Thyroid gland (tissue), 4 donors: Measurements from ENCODE around the gene RIOK3. TPM values are rescaled to one million over a fixed set of nuclear protein-coding genes. Genes with fewer than 3 reads are reported as not detected.
A peak's percentile ranks its signal among the peaks of the same experiment; 100 is the strongest.

Experiments
- DNase-seq, 2 donors: peaks; one replicate each; pipeline ENCODE4 v3.0.0-alpha.2; 2019
- H3K27ac ChIP-seq, 3 donors: fragments of 200-600 bp; sonication (generic); 1 replicate in 2 of 3; 2 replicates in 1 of 3; pipeline ENCODE4 v1.5.1; 2016 to 2019; ENCODE audit warnings: mild to moderate bottlenecking in 1 of 3, moderate library complexity in 1 of 3
- H3K27me3 ChIP-seq: fragments of 200-600 bp; sonication (generic); one replicate; pipeline ENCODE4 v1.5.1; 2019
- H3K36me3 ChIP-seq, 2 donors: fragments of 200-600 bp; sonication (generic); one replicate each; pipeline ENCODE4 v1.5.1; 2016 to 2019
- H3K4me1 ChIP-seq, 2 donors: fragments of 200-600 bp; sonication (generic); one replicate each; pipeline ENCODE4 v1.5.1; 2017 to 2019
- H3K4me3 ChIP-seq, 3 donors: fragments of 200-600 bp; sonication (generic); replicated peaks in 1 of 3; 1 replicate in 2 of 3; 2 replicates in 1 of 3; pipeline ENCODE4 v1.5.1; 2016; ENCODE audit warnings: mild to moderate bottlenecking in 1 of 3
- H3K9me3 ChIP-seq: fragments of 200-600 bp; sonication (generic); one replicate; pipeline ENCODE4 v1.5.1; 2017
- POLR2A ChIP-seq, 2 donors: fragments of 450-650 bp; IDR thresholded peaks; one replicate each; pipeline ENCODE4 v1.6.1; 2017; ENCODE audit warnings: antibody characterized with exemption in 2 of 2, mild to moderate bottlenecking in 2 of 2, moderate library complexity in 1 of 2
- WGBS, 2 donors: methylation state at CpG; one replicate each; pipeline ENCODE4 v1.1.5; 2017; 5-methylcytosine and 5-hydroxymethylcytosine counted together
- intact Hi-C: fragments of 100-400 bp; cut with DNase I; formaldehyde crosslinking; loops from one replicate; pipeline ENCODE4 v1.15.1; 2023
- total RNA-seq, 4 donors: library from RNA; depleted of rRNA; stranded (reverse); fragments of >200 nt; gene quantifications; one replicate each; pipeline ENCODE4 v1.2.3, GENCODE V29; 2016
- TF ChIP-seq, protein P1 (sequence below), 6 experiments: fragments of 200-600 bp in 3 of 6; fragments of 450-650 bp in 3 of 6; sonication (generic) in 3 of 6; IDR thresholded peaks; one replicate each; pipeline ENCODE4 v1.5.1; 2016 to 2019; ENCODE audit warnings: antibody characterized with exemption in 6 of 6, mild to moderate bottlenecking in 2 of 6, inconsistent platforms in 1 of 6, moderate library complexity in 1 of 6

The RIOK3 gene
- total RNA-seq, 4 donors from 2014 or later, result 51.2 to 85.7 (median 63.6) TPM

DNA sequence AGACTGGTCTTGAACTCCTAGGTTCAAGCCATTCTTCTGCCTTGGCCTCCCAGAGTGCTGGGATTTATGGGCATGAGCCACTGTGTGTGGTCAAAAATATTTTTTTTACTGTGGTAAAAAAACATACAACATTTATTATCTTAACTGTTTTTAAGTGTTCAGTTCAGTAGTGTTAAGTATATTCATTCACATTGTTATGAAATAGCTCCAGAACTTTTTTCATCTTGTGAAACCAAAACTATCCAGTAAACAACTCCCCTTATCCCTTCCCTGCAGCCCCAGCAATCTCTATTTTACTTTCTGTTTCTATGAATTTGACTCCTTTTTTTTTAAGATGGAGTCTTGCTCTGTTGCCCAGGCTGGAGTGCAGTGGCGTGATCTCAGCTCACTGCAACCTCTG, 59.6 kb downstream of the RIOK3 start:
- DNase-seq, result no peak
- intact Hi-C loops, result no loop called here
- peaks cover 17 to 22% of the 10 kb centered on the region in 2 donors for H3K36me3 ChIP-seq
- H3K27me3 ChIP-seq, result no peaks in the 10 kb centered on the region
- H3K4me1 ChIP-seq, result peaks cover 0 to 11% of the 10 kb centered on the region in 2 donors
- H3K27ac ChIP-seq, result no peak overlapping the region
- H3K9me3 ChIP-seq, result no peaks in the 10 kb centered on the region
- no peak for TF ChIP-seq POLR2A (IDR thresholded peaks at IDR 0.05)
- TF ChIP-seq, protein P1, sequence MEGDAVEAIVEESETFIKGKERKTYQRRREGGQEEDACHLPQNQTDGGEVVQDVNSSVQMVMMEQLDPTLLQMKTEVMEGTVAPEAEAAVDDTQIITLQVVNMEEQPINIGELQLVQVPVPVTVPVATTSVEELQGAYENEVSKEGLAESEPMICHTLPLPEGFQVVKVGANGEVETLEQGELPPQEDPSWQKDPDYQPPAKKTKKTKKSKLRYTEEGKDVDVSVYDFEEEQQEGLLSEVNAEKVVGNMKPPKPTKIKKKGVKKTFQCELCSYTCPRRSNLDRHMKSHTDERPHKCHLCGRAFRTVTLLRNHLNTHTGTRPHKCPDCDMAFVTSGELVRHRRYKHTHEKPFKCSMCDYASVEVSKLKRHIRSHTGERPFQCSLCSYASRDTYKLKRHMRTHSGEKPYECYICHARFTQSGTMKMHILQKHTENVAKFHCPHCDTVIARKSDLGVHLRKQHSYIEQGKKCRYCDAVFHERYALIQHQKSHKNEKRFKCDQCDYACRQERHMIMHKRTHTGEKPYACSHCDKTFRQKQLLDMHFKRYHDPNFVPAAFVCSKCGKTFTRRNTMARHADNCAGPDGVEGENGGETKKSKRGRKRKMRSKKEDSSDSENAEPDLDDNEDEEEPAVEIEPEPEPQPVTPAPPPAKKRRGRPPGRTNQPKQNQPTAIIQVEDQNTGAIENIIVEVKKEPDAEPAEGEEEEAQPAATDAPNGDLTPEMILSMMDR (IDR thresholded peaks at IDR 0.05), result no peak
- WGBS, 2 donors, result 96 to 97% methylated on average over 1 of the region's 1 CpG
- H3K4me3 ChIP-seq, result no peak overlapping the region

DNA sequence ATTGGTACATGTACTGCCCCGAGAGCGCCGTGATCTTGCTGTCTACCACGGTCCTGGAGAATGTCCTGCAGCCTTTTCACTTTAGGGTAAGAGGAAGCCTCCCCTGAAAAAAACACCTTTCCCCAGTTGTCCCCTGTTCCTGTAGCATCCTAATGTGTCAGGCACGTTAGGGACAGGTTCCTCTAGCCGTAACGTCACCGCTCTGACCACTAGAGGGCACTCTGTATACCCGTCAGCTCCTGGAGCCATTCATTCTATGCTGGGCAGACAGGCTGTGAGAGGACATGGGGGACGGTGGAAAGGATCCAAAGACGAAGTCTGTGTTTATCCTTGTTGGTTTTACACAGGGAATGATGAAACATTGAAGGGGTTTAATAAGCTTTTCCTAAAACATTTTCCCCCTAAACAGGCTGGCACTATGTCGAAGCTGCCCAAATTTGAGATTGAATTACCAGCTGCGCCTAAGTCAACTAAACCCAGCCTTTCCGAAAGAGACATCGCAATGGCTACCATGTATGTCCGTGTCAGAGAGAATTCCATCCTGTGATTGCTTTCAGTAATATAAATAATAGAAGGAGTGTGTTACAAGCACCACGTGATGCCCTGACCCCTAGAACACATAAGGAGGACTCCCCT, 62.9 kb downstream of the RIOK3 start:
- H3K27ac ChIP-seq, result no peak overlapping the region
- H3K4me1 ChIP-seq, result peaks cover 0 to 11% of the 10 kb centered on the region in 2 donors
- TF ChIP-seq, protein P1 (IDR thresholded peaks at IDR 0.05), result peak; percentile 62 to 84 (median 68)
- TF ChIP-seq POLR2A (IDR thresholded peaks at IDR 0.05), result no peak
- H3K27me3 ChIP-seq, result no peaks in the 10 kb centered on the region
- no peak overlapping the region for H3K4me3 ChIP-seq
- H3K9me3 ChIP-seq, result no peaks in the 10 kb centered on the region
- DNase-seq, result peak; percentile 68 to 74
- 46 to 51% methylated on average over 17 of the region's 17 CpGs for WGBS, 2 donors
- intact Hi-C loops, result loop anchor here (5.0 kb wide), 1 partner anchor 71 kb away; the partner anchor contains the start of gene NPC1
- H3K36me3 ChIP-seq, result peaks cover 23 to 32% of the 10 kb centered on the region in 2 donors

DNA sequence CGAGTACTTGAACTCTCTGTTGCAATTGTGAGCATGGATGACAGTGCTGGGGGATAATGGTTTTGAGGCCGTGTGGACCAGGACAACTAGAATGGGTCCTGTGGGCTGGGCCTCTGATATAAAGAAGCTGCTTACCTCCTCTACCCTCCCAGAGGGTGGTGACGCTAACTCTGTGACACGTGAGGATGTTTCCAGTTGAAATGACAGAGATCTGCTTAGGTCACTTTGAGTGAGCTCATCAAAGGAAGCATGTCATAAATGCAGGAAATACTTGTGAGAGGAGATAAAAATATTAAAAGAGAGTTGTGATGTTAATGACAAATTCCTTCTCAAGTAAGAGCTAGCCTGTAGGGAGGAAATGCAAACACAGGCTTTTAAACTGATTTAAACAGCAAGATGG, 66.6 kb downstream of the RIOK3 start:
- intact Hi-C loops, result loop anchor here (5.0 kb wide), 1 partner anchor 68 kb away; the partner anchor contains the start of gene NPC1
- H3K9me3 ChIP-seq, result no peaks in the 10 kb centered on the region
- H3K27me3 ChIP-seq, result no peaks in the 10 kb centered on the region
- DNase-seq, result no peak
- 78 to 87% methylated on average over 4 of the region's 4 CpGs for WGBS, 2 donors
- TF ChIP-seq, protein P1 (IDR thresholded peaks at IDR 0.05), result no peak
- TF ChIP-seq POLR2A (IDR thresholded peaks at IDR 0.05), result no peak
- no peak overlapping the region for H3K4me3 ChIP-seq
- no peak overlapping the region for H3K27ac ChIP-seq
- peaks cover 43 to 58% of the 10 kb centered on the region in 2 donors for H3K36me3 ChIP-seq
- H3K4me1 ChIP-seq, result peaks cover 0 to 11% of the 10 kb centered on the region in 2 donors

DNA sequence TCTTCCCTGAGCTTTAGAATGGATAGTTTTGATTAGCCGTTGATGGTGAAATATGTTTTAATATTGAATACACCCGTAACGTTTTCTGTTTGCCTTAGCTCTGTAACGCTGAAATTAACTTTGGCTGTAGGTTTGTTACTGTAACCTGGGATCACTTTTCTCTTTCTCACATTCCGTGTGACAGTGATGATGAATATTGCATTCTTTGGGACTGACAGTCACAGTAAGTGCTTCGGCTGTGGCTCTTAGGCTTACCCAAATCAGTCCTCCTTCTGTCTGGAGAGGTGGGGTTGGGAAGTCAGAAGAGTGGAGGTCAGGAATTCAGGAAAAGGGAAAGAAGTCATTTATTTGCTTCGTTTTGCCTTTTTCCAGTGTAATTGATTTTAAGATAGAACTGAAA, 68.2 kb downstream of the RIOK3 start:
- no peaks in the 10 kb centered on the region for H3K4me1 ChIP-seq
- H3K27me3 ChIP-seq, result no peaks in the 10 kb centered on the region
- TF ChIP-seq, protein P1 (IDR thresholded peaks at IDR 0.05), result no peak
- TF ChIP-seq POLR2A (IDR thresholded peaks at IDR 0.05), result no peak
- intact Hi-C loops, result no loop called here
- DNase-seq, result no peak
- no peaks in the 10 kb centered on the region for H3K9me3 ChIP-seq
- H3K27ac ChIP-seq, result no peak overlapping the region
- 86 to 87% methylated on average over 7 of the region's 7 CpGs for WGBS, 2 donors
- no peak overlapping the region for H3K4me3 ChIP-seq
- H3K36me3 ChIP-seq, result peaks cover 55 to 69% of the 10 kb centered on the region in 2 donors

DNA sequence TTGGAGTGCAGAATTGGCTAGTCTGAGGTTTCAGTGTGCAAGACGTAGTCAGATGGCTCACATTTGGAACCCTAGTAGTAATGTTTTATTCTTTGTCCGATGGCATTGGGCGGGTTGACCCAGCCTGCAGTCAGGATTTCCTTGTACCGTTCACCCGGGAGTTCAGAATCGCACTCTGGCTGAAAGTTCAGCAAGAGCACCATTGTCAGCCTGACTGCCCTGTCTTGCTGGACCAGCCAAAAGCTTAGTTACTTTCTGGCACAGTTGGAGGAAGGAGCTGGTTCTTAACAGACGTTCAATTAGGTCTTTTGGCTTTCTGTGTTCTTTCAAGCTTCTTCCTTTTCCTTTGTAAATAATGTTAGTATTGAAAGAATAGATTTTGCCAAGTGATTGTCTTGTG, 68.8 kb downstream of the RIOK3 start:
- Histone ChIP-seq H3K9me3 (no peaks in the 10 kb centered on the region), H3K4me1 (no peaks in the 10 kb centered on the region), H3K27ac (no peak overlapping the region), H3K4me3 (no peak overlapping the region), H3K27me3 (no peaks in the 10 kb centered on the region), H3K36me3 (peaks cover 61 to 75% of the 10 kb centered on the region in 2 donors)
- no peak for DNase-seq
- no peak for TF ChIP-seq POLR2A (IDR thresholded peaks at IDR 0.05)
- TF ChIP-seq, protein P1 (IDR thresholded peaks at IDR 0.05), result no peak
- WGBS, 2 donors, result 74 to 85% methylated on average over 7 of the region's 7 CpGs
- intact Hi-C loops, result no loop called here
